ENCODE data around the gene STARD10. TPM values are rescaled to one million over a fixed set of nuclear protein-coding genes. Genes with fewer than 3 reads are reported as not detected.
A peak's percentile ranks its signal among the peaks of the same experiment; 100 is the strongest.

STARD10 gene
- total RNA-seq, 1 donor from 2014 or later: 41.8 TPM

DNA sequence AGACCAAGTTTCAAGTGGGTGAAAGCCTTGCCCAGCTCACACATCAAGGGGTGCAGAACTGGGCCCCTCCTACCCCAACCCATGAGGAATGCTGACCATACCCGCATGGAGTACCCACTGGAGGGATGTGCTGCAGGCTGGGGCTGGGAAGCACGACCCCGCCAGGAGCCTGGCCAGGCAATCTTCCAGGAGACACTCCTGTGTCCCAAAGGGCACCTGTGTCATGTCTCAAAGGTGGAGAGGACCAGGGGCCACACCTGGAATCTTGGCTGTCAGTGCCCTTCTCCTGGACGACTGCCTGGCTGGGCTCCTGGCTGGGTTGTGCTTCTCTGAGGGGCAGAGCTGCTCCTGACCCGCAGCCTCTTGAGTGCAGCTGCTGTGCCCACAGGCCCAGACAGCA is 48.3 kb downstream of the STARD10 start:
- DNase-seq (ENCODE audit: low read depth): no peak

DNA sequence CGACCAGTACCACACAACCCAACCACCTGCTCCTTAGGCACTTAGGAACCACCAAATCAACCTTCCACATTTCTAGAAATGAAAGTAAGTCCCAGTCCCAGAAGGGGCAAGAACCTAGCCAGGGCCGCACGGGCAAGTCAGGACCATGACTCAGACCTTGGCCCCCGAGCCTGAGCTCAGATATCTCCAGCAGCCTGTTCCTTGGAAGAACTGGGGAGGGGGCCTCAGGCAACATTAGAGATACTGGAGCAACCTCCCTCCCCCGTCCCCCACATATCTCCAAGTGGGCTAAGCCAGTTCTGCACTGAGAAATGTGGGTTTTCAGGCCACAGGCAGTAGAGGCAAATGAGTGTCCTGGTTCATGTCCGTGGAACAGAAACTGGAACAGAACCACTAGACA is 49.4 kb downstream of the STARD10 start:
- DNase-seq (ENCODE audit: low read depth): no peak

DNA sequence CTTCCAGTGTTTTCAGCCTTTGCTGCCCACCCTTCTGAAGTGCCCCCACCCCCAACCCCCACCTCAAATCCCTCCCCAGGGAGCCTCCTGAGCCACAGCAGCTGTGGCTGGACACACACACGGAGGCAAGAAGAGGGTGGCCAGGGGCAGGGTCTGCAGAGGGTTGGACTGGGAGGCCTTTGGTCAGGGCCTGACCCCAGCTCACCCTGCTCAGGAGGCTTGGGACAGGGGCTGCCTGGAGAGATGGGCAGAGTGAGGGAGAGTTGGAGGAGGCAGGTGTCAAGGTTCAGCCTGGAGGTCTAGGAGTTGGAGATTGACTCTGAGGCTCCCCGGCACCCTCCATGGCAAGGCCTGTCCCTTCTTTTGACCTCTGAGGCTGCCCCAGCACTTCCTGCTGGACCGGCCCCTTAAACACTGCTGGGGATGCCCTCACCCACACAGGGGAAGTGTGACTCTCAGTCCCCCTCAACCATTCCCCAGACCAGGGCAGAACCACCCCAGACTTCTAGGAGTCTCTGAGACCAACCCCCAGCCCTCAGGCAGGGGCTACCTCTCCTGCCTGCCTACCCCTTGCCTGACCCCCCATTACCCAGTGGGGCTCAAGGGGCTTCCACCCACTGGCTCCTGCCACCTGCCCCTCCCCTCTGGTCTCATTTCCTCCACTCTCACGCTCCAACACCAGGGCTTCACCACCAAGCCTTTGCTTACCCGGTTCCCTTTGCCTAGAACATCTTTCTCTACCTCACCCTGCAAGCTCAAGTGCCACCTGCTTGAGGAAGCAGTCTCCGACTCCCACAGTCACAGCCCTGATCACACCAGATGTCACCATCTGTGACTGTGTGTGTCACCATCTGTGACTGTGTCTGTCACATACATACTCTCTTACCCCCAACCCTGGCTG is 50.3 kb downstream of the STARD10 start:
- no peak for DNase-seq (ENCODE audit: low read depth)

DNA sequence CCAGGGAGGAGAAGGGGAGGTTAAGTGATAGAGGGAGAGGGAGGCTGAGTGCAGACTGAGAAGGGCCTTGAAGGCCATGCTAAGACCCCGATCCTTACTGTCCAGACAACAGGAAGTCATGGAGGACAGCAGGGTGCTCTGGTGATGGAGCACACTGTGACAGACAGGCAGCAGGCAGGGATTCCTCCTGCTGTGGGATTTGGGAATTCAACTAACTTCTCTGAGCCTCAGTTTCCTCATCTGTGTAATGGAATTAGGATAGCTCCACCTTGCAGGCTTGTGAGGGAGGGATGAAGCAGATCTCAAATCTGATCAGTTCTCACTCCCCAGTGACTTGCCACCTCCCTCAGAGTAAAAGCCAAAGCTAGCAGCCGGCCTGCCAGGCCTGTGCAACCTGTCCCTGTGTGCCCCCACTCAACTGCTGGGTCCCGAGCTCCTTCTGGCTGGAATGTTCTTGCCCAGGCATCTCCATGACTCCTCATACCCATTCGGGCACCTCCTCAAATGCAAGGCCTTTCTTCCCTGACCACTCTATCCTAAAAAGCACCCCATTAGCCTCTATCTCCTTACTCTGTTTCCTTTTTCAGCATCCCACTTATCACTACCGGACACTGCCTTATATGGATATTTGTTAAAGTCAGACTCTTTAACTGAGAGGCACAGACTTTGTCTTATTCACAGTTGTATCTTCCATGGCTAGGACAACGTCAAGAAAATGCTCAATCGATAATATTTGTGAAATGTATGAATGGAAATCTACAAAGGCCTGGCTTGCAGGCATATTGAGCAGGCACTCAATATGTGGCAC is 51.1 kb downstream of the STARD10 start:
- DNase-seq (ENCODE audit: low read depth): no peak

DNA sequence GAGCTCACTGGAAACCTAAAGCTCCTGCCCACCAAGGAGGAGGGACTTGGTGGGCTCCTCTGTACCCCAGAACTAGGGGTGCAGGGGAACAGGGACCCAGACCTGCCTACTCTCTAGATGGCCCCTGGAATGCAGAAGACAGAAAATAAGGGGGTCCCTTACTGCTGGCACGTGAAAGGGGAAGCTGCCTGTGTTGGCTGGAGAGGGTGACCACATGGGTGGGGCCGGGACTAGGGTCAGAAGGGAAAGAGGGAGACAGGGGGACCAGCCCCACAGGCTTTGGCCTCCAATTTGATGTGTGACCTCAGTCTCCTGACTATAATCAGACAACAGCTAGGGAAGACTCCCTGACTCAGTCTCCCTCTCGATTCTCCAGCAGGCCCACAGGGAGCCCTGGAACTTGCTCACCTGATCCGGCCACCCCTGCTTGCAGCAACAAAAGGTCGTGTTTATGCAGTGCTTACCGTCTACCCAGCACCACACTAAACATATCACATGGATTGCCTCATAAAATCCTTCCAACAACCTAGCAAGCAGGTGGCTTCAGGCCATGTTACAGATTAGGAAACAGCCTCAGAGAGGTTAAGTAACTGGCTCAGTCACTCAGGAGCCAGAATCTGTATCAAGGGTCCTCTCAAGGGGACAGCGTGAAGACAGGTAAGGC is 51.9 kb downstream of the STARD10 start:
- peak; percentile 58 for DNase-seq (ENCODE audit: low read depth)

DNA sequence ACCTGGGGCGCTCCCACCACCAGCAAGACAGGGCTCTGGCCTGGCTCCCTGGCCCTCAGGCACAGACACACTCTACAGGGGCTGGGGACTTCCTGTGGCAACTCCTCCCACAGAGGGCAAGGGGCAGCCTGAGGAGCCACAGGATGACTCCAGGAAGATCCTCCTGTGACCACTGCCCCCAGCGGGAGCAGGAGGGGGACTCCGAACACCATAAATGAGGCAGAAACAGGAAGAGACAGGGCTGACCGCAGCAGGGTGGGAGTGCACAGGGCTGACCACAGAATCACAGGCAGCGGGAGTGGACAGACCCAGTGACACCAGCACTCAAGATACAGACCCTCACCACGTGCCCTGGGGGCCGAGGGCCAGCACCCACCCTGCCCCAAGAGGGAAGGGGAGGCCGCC is 52.4 kb downstream of the STARD10 start:
- DNase-seq (ENCODE audit: low read depth): no peak

DNA sequence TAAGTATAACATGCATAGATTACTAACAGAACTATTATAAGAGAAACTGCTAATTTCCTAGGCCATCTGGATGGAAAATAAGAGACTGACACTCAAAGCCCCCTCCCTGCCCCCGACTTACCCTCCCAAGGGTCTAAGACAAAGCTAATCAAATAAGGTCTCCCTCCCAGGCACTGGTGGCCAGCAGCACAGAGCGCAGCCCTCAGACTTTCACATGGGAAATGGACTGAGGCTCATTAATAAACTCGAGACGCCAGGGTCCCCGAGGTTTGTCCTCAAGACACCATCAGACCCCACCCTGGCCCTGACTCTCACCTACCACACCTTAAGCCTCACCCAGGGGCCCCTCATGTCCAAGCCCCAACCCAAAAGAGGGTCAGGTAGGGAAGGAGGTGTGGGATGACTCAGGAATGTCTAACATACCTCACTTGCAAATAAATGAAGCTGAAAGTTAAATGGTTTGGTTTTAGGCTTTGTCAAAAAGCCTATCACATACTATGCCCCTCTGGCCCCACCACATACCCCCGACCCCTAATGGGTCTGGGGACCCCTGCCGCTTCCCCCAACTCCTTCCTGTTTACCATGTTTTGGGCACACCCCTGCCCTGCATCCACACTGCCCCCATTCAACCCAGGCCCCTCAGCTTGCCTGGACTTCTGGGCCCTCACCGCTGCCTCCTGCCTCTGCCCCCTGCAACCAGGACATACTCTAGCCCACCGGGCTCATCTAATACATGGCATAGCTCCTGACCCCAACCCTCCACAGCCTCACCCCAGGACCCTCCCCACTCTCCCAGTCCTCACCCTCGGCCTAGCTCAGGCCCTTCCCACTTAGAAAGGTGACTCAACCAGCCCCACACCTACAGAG is 53.1 kb downstream of the STARD10 start:
- DNase-seq (ENCODE audit: low read depth): no peak

DNA sequence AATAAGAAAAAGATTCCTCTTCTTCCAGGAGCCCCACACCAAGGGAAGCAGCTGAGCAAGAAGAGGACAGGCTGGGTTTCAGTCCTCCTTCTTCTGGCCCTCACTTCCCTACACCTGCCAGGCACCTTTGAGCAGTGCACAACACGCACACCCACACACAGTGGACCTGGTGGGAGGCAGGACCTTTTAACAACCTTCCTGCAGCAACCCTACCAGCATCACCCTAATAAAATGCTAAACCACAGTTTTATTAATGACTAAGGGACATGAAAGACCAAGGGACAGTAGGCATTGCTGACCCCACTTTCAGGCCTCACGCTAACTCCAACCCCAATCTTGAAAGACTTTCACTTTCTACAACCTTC is 53.8 kb downstream of the STARD10 start:
- DNase-seq (ENCODE audit: low read depth): no peak

DNA sequence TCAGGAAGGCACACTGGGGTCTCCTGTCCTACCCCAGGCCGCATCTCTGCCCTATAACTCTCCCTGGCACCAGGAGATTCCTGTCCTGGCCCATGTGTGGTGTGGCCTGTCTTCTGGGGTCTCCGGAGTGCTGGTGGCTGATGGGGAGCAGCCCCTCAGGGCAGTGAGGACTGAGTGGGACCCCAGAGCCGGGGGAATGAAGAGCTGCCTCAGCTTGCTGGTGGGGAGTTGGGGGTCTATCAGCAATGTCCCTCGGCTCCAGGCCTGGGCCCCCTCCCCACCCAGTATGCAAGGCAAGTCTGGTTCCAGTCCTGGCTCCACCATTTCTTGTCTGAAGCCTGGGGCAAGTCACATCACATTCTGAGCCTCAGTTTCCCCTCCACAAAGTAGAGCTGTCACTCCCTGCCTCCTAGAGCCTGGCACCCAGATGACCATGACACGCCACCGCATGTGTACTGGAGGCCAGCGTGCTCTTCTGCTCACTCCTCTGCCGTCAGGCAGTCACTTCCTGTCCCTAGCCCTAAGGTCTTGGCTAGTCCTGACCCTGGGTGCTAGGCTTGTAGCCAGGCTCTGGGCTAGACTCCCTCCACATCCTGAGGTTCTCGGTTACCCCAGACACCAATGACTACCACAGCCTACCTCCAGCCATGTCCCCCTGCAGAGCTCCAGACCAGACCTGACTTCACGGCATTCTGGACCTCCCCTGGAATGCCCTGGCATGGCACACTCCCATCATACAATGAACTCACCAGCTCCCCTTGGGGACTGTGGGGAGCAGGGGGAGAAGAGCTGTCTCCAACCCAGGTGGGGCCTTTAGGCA is 54.4 kb downstream of the STARD10 start:
- DNase-seq (ENCODE audit: low read depth): no peak

DNA sequence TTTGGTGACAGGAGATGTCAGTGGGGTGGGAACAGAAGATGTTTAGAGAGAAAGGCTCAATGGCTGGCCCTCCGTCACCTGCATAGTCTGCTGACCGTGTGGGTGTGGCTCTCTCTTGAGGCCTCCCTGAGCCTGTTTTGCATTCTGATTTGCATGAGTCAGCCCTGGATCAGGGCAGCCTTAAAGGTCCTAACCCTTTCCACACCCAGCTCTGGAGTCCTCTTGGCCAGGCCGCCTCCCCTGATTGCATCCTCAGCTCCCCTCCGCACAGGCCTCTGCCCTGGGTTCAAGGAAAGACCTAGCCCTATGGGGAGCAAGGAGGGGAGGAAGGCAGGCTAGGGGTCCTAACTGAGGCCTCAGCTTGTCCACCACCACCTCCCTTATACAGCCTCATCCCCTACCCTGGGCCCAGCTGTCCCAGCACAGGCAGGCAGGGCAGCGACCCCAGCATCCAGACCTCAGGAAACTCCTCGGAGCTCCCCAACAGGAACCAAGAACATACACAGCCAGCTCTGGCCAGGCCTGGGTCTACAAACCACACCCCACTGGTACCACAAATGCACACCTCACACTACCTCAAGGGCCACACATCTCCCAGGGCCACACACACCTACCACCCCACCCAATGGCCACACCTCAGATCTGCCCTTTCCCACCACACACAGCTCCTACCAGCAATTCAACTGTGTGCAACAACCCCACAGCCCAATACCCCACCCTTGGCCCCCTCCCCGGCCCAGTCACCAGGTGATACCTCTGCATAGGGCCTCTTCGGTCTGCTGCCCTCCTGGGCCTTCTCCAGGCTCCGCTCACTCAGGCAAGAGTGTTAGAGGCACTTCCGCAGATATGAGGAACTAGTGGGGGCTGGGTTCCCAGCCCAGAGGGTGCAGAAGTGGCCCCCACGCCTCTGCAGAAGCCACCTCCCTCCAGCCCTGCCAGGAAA is 55.4 kb downstream of the STARD10 start:
- DNase-seq (ENCODE audit: low read depth): no peak

DNA sequence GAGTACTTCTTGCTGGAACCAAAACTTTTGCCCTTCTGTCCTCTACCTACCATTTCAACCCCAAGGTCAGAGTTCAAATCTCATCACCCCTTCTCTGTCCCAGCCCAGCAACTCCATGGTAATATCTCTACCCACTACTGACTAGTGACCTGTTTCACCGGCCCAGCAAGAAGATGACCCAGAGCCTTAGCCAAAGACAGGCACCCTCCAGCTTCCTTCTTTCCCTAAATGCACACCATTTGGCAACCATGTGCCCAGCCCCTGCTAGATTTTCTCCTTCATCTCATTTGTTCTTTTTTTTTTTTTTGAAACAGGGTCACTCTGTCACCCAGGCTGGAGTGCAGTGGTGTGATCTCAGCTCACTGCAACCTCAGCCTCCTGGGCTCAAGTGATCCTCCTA is 56.5 kb downstream of the STARD10 start:
- DNase-seq (ENCODE audit: low read depth): no peak

DNA sequence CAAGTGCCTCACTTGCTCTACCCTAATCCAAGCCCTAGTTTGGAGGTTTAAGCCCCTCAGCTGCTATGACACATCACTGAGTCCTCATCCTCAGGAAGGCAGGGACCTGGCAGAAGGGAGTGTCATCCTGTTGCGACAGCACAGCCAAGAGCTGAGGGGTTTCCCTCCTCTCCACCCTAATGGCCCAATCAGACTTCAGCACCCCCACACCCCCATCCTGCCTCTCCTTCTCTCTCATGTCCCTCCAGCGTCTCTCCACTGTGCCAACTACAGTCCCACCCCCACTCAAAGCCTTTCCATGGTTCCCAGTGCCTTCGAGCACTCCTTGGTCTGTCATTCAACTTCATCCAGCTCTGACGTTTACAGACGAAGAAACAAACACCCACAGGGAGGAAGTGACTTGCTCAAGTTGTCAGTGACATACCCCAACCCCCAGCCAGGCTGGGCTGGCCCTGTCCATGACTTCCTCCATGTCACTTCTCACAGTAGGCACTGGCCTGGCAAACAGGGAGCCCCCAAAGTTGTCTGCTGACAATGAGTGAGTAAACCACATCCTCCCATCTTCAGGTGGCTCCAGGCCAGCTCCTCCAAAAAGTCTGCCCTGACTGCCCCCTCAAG is 57.3 kb downstream of the STARD10 start:
- DNase-seq (ENCODE audit: low read depth): peak; percentile 40

DNA sequence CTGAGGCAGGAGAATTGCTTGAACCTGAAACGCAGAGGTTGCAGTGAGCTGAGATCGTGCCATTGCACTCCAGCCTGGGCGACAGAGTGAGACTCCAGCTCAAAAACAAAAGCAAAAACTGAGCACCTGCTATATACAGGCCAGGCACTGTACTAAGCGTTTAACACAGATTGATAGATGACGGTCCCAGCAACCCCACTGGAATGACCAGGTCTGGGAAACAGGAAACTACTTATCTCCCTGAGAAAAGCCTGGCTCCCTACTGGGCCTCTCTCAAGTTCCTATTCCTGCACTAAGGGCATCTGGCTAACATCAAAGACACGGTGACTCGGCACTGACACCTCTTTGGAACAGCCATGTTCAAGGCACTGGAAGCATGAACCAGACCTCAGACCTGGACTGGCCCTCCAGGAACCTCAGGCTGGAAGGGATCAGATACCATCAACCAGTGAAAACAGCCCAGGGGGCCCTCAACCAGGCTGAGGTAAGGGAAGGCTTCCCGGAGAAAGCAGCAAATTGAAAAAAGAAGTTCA is 58.3 kb downstream of the STARD10 start:
- no peak for DNase-seq (ENCODE audit: low read depth)

DNA sequence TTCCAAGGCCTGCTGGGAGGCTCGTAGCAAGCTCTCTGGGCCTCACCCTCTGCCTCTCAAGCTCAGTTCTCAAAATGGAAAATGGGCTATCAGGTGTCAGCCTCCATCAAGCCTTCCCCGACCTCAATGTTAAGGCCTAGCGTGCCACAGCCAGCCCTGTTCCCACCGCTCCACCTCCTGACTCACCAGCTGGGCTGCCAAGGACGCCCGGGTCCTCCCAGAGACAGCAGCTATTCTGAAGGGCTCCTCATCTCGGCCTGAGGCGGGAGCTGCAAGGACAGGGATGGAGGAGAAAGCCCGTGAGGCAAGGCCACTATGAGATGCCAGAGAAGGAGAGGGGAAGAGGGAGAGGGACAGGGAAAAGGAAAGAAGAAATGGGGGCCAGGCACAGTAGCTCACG is 61.5 kb downstream of the STARD10 start:
- DNase-seq (ENCODE audit: low read depth): no peak

DNA sequence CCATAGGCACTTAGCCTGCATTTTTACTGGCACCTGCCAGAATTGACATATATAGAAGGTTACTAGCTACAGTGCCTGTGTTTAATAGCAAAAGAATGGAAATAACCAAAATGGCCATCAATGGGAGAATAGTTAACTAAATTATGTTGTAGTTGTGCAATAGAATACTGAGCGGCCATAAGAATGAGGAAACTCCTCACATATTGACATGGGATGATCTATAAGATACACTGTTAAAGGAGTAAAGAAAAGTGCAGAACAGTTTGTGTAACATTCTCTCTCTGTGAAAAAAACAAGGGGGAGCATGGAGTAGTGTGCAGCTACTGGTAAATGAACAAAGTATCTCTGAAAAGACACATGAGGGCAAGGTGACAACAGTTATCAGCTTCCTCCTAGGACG is 63.1 kb downstream of the STARD10 start:
- no peak for DNase-seq (ENCODE audit: low read depth)

DNA sequence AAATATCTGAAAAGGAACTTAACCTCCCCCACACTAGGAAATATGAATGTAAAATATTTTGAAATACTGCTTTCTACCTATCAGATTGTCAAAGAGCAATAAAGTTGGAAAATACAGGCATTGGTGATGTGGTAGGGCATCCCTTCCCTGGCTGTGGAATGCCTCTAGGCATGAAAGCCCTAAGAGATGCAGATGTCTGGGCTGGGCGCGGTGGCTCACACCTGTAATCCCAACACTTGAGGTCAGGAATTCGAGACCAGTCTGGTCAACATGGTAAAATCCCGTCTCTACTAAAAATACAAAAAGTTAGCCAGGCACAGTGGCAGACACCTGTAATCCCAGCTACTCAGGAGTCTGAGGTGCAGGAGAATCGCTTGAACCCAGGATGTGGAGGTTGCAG is 63.6 kb downstream of the STARD10 start:
- DNase-seq (ENCODE audit: low read depth): no peak

DNA sequence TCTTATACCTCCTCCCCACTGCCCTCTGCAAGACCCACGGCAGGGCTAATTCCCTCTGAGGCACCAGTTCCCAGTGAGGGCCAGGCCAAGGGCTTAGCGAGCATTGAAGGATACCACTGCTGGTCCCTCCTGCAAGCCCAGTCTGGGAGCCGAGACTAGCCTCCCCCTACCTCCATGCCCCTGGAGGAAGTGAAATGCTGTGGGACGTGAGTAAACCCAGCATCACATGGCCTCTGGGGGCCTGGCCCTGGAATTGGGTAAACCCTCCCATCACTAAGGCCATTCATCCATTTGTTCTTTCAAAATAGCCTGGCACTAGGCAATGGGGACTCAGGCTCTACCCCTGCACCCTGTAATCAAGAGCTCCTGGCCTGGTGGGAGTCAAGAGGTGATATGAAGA is 66.3 kb downstream of the STARD10 start:
- DNase-seq (ENCODE audit: low read depth): no peak

DNA sequence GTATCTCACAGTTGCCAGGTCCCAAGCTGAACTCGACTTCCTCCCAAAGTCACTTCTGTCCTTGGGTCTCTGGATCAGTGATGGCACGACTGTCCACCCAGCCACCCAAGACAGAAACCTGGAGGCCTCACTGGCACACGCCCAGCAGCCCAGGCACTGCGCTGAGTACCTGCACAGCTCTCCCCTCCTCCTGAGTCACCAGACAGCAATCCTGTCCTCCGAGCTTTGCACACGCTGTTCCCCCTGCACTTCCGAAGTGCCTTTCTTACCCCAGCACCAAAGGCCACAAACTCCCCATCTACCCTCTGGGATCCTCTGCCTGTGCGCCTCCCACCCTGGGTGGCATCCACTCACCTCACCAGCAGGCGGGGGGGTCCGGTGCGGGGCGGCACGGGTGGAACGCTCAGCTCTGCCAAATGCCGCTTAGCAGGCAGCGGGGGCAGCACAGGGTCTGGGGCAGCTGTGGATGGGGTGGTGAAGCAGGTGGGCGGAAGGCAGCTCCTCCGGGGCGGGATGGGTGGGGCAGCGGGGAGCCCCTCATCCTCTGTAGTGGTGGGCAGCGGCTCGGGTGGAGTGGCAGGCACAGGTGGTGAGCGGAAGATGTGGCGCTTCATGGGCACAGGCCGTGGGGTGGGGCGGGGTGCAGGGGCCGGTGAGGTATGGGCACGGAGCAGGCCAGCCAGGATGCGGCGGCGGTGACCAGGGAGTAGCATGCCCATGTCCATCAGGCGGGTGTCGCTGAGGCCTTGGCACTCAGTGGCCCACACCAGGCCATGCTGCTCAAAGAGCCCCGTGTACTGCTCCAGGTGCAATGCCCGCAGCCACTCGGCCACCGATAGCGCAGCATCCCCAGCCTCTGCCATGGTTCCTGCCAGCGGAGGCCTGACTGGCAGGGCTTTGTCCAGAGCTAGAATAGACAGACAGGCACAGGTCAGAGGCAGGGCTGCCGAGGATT is 67.3 kb downstream of the STARD10 start:
- no peak for DNase-seq (ENCODE audit: low read depth)
